AG04449 (cell line): Measurements from ENCODE around the gene FCN1.
"Not testable (repeated sequence)": the region's sequence is repeated elsewhere in the genome, so short reads cannot be mapped to it uniquely, and the experiment has no call there.

Source experiments
- CTCF ChIA-PET: fragments of 350-600 bp; formaldehyde crosslinking; extraction: SDS; loops from one replicate; lab custom pipeline; 2021; ENCODE audit warnings: antibody characterized with exemption; lab: Yijun Ruan, JAX
- POLR2A ChIA-PET: fragments of 400-600, 350-600 bp; formaldehyde crosslinking; extraction: SDS; loops from one replicate; lab custom pipeline; 2020; ENCODE audit warnings: antibody characterized with exemption, inconsistent platforms; lab: Yijun Ruan, JAX
- DNase-seq: peaks from one replicate; pipeline ENCODE4 v3.0.0-alpha.2; 2010; ENCODE audit warnings: low read depth, low spot score
- H3K4me3 ChIP-seq: 2 replicates; pipeline ENCODE4 v1.5.1; 2011; ENCODE audit warnings: low read depth, mild to moderate bottlenecking, control low read depth, low read length
- TF ChIP-seq, protein P1 (sequence below): IDR thresholded peaks from one replicate; pipeline ENCODE4 v1.5.1; 2011; ENCODE audit warnings: mild to moderate bottlenecking, moderate library complexity, low read length, control low read depth, inconsistent platforms; ENCODE audit not compliant: insufficient read depth; ENCODE audit errors: missing control alignments

Gene FCN1

DNA sequence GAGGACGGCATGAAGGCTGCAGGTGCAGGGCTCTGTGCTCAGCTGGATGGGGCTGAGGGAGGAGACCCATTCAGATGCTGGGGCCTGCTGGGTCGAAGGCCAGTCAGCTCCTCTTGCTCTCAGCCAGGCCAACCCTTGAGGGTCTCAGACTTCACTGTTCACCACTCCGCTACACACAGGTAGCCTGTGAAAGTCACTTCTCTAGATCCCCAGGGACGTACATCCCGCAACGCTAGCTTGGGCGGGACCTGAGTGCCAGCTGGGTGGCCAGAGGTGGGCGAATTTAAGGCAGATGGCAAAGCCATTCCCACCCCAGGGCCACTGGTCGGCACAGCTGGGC lies 42.2 kb upstream of the FCN1 start:
- no peak for DNase-seq
- TF ChIP-seq, protein P1, sequence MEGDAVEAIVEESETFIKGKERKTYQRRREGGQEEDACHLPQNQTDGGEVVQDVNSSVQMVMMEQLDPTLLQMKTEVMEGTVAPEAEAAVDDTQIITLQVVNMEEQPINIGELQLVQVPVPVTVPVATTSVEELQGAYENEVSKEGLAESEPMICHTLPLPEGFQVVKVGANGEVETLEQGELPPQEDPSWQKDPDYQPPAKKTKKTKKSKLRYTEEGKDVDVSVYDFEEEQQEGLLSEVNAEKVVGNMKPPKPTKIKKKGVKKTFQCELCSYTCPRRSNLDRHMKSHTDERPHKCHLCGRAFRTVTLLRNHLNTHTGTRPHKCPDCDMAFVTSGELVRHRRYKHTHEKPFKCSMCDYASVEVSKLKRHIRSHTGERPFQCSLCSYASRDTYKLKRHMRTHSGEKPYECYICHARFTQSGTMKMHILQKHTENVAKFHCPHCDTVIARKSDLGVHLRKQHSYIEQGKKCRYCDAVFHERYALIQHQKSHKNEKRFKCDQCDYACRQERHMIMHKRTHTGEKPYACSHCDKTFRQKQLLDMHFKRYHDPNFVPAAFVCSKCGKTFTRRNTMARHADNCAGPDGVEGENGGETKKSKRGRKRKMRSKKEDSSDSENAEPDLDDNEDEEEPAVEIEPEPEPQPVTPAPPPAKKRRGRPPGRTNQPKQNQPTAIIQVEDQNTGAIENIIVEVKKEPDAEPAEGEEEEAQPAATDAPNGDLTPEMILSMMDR, result no peak
- POLR2A ChIA-PET, result no interaction called here
- H3K4me3 ChIP-seq, result no peak overlapping the region
- CTCF ChIA-PET, result no interaction called here

DNA sequence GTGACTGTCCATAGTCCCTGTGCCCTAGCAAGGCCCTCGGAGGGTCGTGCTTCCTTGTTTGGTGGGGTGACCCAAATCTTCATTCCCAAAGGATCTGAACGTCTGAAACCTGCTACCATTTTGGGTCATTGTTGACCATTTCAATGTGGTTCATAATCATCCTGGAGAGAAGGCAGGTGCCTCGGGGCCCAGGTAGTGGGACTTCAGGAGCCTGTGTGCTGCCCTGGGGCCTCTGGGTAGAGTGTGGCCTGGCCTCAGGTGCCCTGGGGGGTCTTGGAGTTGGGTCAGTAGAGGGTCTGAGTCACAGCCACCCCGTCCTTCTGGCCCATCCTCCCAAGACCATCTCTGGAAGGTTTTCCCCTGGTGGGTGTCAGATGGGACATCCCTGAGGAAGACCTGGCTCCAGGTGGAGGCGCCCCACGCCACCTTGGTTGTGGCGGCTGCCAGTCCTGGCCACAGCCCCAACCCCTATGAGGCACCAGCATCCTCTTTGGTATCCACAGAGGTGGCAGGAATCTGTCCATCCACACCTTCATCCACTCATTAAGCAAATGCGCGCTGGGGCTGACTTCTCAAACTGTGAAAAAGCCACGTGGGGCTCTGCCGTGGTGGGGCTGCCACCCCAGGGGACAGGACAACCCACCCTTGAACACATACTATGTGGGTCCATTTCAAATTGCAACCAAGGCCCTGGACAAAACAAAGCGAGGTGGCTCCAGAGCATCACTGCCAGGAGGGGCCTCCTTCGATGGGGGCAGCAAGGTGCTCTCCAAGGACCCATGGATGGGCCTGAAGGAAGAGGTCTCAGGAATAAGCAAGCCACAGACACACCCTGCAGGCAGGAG lies 41.6 kb upstream of the FCN1 start:
- POLR2A ChIA-PET, result no interaction called here

DNA sequence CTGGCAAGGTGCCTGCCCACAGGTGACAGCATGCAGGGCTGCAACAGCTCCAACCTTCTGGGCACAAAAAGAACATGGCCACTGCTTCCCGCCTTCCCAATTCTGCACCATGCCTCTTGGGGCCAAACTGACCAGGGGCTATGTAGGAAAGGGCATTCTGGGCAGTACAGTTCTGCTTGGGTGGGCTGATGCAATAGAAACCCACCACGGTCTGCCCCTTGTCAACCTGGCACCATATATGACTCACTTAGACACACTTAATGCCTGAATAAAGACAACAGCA lies 40.2 kb upstream of the FCN1 start:
- no peak for DNase-seq
- CTCF ChIA-PET, result no interaction called here

More for the DNA sequence above, 41.6 kb upstream of the FCN1 start:
- TF ChIP-seq, protein P1, result no peak
- H3K4me3 ChIP-seq, result no peak overlapping the region
- no peak for DNase-seq
- CTCF ChIA-PET, result no interaction called here

DNA sequence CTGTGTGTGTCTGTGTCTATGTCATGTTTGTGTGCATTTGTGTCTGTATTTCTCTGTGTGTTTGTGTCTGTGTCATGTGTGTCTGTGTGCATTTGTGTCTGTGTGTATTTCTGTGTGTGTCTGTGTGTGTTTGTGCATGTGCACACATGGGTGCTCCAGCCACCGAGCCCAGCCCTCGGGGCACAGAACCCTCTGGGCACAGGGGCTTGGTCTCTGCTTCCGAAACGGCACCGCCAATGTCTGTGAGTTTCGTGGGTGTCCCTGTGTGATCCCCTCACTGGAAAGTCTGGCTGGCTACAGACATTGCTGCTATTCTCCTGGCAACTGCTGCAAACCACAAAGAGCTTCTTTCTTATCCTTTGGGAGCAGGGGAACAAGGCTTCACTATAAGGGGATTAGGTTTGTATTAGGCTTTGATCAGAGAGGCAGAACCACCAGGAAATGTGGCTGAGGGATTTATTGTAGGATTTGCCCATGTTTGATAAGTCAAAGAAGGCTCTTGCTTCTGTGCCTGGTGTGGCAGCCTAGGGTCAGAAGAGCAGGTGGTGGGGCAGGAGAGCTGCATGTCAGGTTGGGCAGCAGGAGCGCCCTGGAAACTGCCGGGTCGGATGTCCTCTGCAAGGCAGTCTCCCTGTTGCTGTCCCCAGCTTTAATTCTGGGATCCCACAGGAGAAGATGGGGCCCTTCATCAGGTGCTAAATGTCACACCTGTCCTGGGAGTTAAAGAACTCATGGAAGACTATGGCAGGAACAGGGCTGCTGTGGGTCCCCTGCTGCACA lies 39.6 kb upstream of the FCN1 start:
- TF ChIP-seq, protein P1, result no peak
- H3K4me3 ChIP-seq, result no peak overlapping the region
- ChIA-PET POLR2A (no interaction called here), CTCF (no interaction called here)
- no peak for DNase-seq

More for the DNA sequence above, 40.2 kb upstream of the FCN1 start:
- POLR2A ChIA-PET, result no interaction called here
- H3K4me3 ChIP-seq, result no peak overlapping the region
- TF ChIP-seq, protein P1, result no peak

DNA sequence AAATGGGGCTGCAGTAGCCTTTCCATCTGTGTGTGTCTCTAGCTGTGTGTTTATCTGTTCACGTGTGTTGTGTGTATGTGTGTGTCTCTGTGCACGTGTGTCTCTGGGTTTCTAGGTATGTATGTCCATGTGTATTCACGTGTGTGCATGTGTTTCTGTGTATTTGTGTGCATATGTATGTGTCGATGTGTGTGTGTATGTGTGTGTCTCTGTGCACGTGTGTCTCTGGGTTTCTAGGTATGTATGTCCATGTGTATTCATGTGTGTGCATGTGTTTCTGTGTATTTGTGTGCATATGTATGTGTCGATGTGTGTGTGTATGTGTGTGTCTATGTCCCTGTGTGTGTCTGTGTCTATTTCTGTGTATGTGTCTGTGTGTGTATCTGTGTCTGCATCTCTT lies 38.7 kb upstream of the FCN1 start:
- H3K4me3 ChIP-seq, CTCF ChIA-PET, POLR2A ChIA-PET, DNase-seq: not testable (repeated sequence)

DNA sequence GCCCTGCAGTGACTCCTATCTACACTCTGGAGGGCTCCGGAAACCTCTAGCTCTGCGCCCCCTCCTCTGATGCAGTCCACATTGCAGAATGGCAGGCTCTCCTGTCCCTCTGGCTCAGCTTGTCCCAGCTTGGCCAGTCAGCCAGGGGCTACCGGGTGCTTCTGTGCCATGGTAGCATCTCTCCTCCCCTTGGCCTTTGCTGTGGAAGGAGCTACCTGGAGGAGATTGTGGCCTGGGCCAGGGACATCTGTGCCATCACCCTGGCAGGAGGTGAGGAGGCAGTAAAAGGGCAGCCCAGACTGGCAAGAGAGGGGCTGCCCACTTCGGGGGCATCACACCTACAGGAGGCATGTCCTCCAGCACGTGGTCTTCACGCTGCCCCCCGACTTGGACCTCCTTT lies 38.1 kb upstream of the FCN1 start:
- POLR2A ChIA-PET, result no interaction called here
- TF ChIP-seq, protein P1, result no peak
- no peak for DNase-seq
- H3K4me3 ChIP-seq, result no peak overlapping the region
- CTCF ChIA-PET, result no interaction called here

DNA sequence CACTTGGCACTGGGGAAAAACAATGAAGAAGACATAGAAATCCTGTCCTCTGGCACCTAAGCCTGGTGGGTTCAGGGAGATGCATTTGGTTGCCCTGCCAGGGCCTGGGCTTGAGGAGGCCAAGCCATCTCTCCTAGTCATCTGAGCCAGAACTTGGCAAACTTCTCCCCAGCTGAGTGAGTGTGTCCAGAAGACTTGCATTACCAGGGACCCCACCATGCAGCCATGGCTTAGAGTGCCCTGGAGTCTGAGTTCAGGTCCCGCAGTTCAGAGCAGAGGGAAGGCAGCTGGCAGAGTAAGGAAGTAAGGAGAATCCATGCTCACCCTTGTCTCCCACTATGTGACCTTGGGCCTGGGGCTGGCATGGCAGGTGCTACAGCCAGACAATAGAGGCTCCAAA lies 37.4 kb upstream of the FCN1 start:
- DNase-seq, result no peak
- H3K4me3 ChIP-seq, result no peak overlapping the region
- ChIA-PET CTCF (no interaction called here), POLR2A (no interaction called here)
- TF ChIP-seq, protein P1, result no peak
